Sigmoid colon (tissue), 7 donors: ENCODE data around the gene DYNLRB1. TPM values are rescaled to one million over a fixed set of nuclear protein-coding genes. Genes with fewer than 3 reads are reported as not detected.
A peak's percentile ranks its signal among the peaks of the same experiment; 100 is the strongest.

Experiments
- DNase-seq: peaks from one replicate; pipeline ENCODE4 v3.0.0-alpha.2; 2019
- H3K27ac ChIP-seq, 4 donors: fragments of 200-600 bp; sonication (generic); one replicate each; pipeline ENCODE4 v1.5.1; 2016 to 2019; ENCODE audit warnings: mild to moderate bottlenecking in 1 of 4
- H3K27me3 ChIP-seq, 3 donors: fragments of 200-600 bp; sonication (generic); one replicate each; pipeline ENCODE4 v1.5.1; 2019; ENCODE audit warnings: mild to moderate bottlenecking in 1 of 3
- H3K36me3 ChIP-seq, 4 donors: fragments of 200-600 bp; sonication (generic); one replicate each; pipeline ENCODE4 v1.5.1; 2016 to 2019
- H3K4me1 ChIP-seq, 4 donors: fragments of 200-600 bp; sonication (generic); one replicate each; pipeline ENCODE4 v1.5.1; 2017 to 2019
- H3K4me3 ChIP-seq, 4 donors: fragments of 200-600 bp; sonication (generic); one replicate each; pipeline ENCODE4 v1.5.1; 2017 to 2019; ENCODE audit warnings: mild to moderate bottlenecking in 2 of 4, moderate library complexity in 1 of 4
- H3K9me3 ChIP-seq, 4 donors: fragments of 200-600 bp in 3 of 4; sonication (generic) in 3 of 4; one replicate each; pipeline versions ENCODE4 v1.5.1 to v1.6.1; 2013 to 2019
- EP300 ChIP-seq, 4 donors: sonication (generic); formaldehyde crosslinking; IDR thresholded peaks; one replicate each; pipeline ENCODE4 v1.6.1; 2017; ENCODE audit warnings: antibody characterized with exemption in 4 of 4
- POLR2A ChIP-seq, 2 donors: fragments of 450-650 bp; IDR thresholded peaks; one replicate each; pipeline ENCODE4 v1.6.1; 2016; ENCODE audit warnings: antibody characterized with exemption in 2 of 2, mild to moderate bottlenecking in 2 of 2, moderate library complexity in 2 of 2
- POLR2AphosphoS5 ChIP-seq, 4 donors: sonication (generic); formaldehyde crosslinking; IDR thresholded peaks; one replicate each; pipeline ENCODE4 v1.6.1; 2017; ENCODE audit warnings: antibody characterized with exemption in 4 of 4
- WGBS, 2 donors: extraction: QIAGEN DNeasy Blood & Tissue Kit; methylation state at CpG; one replicate each; pipeline ENCODE4 v1.1.7; 2013; 5-methylcytosine and 5-hydroxymethylcytosine counted together
- intact Hi-C: fragments of 100-400 bp; cut with DNase I; formaldehyde crosslinking; loops from one replicate; pipeline ENCODE4 v1.15.1; 2023
- polyA plus RNA-seq, 3 donors: library from polyadenylated mRNA; stranded (reverse); fragments of 200-250 nt; gene quantifications; one replicate each; pipeline ENCODE4 v1.2.3, GENCODE V29; 2013
- total RNA-seq, 4 donors: library from RNA; depleted of rRNA; stranded (reverse); fragments of >200 nt; gene quantifications; one replicate each; pipeline ENCODE4 v1.1.0, GENCODE V29; 2016
- TF ChIP-seq, protein P1 (sequence below), 4 experiments: fragments of 450-650 bp in 3 of 4; fragments of 200-600 bp in 1 of 4; IDR thresholded peaks; one replicate each; pipeline ENCODE4 v1.5.1; 2016 to 2019; ENCODE audit warnings: antibody characterized with exemption in 4 of 4, mild to moderate bottlenecking in 3 of 4, moderate library complexity in 2 of 4
- donor health status: healthy with polysubstance abuse.
- donor health status: Bipolar disorder and iron deficiency.
- donor health status: healthy.

Gene DYNLRB1
- total and polyA plus RNA-seq, 7 donors = 148 to 259 (median 168) TPM

DNA sequence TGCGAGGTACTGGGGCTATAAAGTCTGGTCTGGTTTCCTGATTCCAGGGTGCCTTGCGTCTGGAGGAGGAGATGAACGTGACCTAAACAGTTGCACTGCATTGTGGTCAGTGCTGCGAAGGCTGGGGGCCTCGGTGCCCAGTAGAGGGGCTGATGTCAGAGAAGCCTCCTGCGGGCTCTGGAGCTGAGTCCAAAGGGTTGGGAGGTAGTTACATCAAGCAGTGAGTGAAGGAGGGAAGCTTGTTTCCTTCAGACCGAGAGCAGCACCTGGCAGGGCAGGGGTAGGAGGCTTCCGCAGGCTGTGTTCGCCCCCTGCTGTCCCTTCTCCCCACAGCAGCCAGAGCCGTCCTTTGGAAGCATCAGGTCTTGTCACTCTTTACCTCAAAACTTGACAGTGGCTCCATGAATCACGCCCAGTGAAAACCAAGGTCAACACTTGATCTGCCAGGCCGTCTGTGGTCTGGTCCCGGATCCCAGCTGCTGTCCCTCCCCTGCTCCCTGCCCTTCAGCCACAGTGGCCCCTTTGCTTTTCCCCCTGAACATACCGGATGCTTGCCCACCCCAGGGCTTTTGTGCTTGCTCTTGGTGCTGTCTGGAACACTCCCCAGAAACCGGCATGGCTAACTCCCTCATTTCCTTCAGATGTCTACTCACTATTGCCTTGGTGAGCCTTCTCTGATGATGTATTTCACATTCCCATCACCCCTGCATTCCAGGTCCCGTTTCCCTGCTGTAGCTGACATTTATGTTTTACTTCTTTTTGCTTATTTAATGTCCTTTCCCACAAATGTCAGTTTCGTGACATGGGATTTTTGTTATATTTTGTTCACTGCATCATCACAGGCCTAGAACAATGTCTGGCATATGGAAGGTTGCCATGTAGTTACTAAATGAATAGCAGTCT lies 7.0 kb downstream of the DYNLRB1 start:
- H3K9me3 ChIP-seq = no peaks in the 10 kb centered on the region
- 27 to 50% methylated on average over 17 of the region's 17 CpGs for WGBS, 2 donors
- H3K27ac ChIP-seq = peak overlapping the region; percentile 75 to 86 (median 82)
- no peak for DNase-seq
- no peak overlapping the region for H3K4me3 ChIP-seq
- no peaks in the 10 kb centered on the region for H3K27me3 ChIP-seq
- H3K4me1 ChIP-seq = peaks cover 0 to 79% (median 57%) of the 10 kb centered on the region in 4 donors
- intact Hi-C loops = loop anchor here (2.0 kb wide), 1 partner anchor 210 kb away; no protein-coding TSS in a partner anchor
- TF ChIP-seq, protein P1, sequence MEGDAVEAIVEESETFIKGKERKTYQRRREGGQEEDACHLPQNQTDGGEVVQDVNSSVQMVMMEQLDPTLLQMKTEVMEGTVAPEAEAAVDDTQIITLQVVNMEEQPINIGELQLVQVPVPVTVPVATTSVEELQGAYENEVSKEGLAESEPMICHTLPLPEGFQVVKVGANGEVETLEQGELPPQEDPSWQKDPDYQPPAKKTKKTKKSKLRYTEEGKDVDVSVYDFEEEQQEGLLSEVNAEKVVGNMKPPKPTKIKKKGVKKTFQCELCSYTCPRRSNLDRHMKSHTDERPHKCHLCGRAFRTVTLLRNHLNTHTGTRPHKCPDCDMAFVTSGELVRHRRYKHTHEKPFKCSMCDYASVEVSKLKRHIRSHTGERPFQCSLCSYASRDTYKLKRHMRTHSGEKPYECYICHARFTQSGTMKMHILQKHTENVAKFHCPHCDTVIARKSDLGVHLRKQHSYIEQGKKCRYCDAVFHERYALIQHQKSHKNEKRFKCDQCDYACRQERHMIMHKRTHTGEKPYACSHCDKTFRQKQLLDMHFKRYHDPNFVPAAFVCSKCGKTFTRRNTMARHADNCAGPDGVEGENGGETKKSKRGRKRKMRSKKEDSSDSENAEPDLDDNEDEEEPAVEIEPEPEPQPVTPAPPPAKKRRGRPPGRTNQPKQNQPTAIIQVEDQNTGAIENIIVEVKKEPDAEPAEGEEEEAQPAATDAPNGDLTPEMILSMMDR (IDR thresholded peaks at IDR 0.05) = peak in 3 of 4 experiments; percentile 41 to 43 (median 41)
- TF ChIP-seq POLR2A (IDR thresholded peaks at IDR 0.05) = no peak
- peaks cover 9 to 28% (median 11%) of the 10 kb centered on the region in 4 donors for H3K36me3 ChIP-seq

DNA sequence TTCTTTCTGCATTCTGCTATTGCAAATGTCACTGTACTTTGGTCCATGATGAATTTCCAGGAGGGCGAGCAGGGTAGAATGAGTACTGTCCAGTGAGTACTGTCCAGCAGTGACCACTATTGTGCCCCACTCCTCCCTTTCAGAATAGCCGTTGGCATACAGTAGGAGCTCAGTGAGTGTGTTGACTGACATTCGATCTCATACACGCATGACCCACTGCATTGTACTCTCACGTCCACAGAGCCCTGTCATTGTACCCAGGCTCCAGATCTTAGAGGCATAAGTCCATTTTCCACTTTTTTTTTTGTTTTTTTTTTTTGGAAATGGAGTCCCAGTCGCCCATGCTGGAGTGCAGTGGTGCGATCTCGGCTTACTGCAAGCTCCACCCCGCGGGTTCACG lies 8.2 kb downstream of the DYNLRB1 start:
- TF ChIP-seq, protein P1 (IDR thresholded peaks at IDR 0.05) = no peak
- no peak for TF ChIP-seq POLR2AphosphoS5 (IDR thresholded peaks at IDR 0.05)
- no peak for TF ChIP-seq POLR2A (IDR thresholded peaks at IDR 0.05)
- TF ChIP-seq EP300 (IDR thresholded peaks at IDR 0.05) = no peak
- no peak overlapping the region for H3K4me3 ChIP-seq
- no peaks in the 10 kb centered on the region for H3K9me3 ChIP-seq
- peak overlapping the region; percentile 75 to 86 (median 82) for H3K27ac ChIP-seq
- H3K4me1 ChIP-seq = peaks cover 0 to 81% (median 62%) of the 10 kb centered on the region in 4 donors
- intact Hi-C loops = no loop called here
- WGBS, 2 donors = 92% methylated on average over 11 of the region's 11 CpGs
- H3K36me3 ChIP-seq = peaks cover 9 to 38% (median 19%) of the 10 kb centered on the region in 4 donors
- H3K27me3 ChIP-seq = no peaks in the 10 kb centered on the region
- no peak for DNase-seq

DNA sequence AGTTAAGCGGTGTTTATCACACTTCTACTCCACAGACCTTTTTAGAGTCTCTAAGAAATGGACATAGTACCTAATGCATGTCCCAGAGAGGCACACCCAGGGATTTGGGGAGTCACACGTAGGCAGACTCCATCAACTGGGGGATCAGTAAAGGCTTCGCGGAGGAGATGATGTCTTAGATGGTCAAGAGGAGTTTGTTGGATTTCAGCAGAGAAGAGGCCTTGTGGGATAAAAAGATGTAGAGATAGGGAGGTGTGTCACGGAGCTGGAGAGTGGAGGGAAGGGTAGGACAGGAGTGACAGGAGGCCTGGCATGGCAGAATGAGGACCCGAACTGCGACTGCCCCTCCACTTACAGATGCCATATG lies 9.1 kb downstream of the DYNLRB1 start:
- H3K9me3 ChIP-seq = no peaks in the 10 kb centered on the region
- H3K4me3 ChIP-seq = no peak overlapping the region
- intact Hi-C loops = no loop called here
- no peak for TF ChIP-seq POLR2A (IDR thresholded peaks at IDR 0.05)
- TF ChIP-seq, protein P1 (IDR thresholded peaks at IDR 0.05) = no peak
- TF ChIP-seq POLR2AphosphoS5 (IDR thresholded peaks at IDR 0.05) = no peak
- no peak for TF ChIP-seq EP300 (IDR thresholded peaks at IDR 0.05)
- H3K4me1 ChIP-seq = peaks cover 0 to 80% (median 67%) of the 10 kb centered on the region in 4 donors
- H3K27ac ChIP-seq = peak overlapping the region; percentile 75 to 86 (median 82)
- DNase-seq = no peak
- no peaks in the 10 kb centered on the region for H3K27me3 ChIP-seq
- 75 to 89% methylated on average over 7 of the region's 7 CpGs for WGBS, 2 donors
- H3K36me3 ChIP-seq = peaks cover 9 to 38% (median 24%) of the 10 kb centered on the region in 4 donors

DNA sequence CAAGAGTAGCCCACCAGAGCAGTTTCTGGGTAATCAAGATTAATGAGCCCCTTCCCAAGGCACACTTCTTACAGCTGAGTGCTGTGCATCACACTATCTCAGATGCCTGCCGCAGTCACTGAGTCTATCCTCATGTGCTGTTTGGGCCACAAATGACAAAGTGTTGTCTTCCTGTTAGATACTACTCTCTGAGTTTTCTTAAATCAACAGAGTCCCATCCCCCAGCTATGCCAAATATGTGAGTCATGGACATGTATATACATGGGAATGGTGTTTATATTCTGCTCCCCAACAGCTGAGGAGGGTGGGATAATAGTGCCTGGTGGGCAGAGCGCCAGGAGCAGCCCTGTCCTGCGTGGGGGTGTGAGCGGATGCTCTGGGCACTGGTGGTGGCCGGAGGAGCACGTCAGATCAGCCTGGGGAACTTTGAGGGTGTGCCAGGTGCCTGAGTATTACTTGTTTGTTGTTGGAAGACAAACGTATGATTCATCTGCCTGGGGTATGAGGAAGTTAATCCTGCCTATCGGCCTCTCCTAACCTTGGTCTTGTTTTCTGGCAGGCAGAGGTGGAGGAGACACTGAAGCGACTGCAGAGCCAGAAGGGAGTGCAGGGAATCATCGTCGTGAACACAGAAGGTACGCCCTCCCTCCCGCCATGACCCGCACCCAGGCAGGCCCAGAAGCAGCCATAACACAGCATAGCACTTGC lies 9.6 kb downstream of the DYNLRB1 start:
- H3K4me1 ChIP-seq = peaks cover 0 to 76% (median 67%) of the 10 kb centered on the region in 4 donors

More for the DNA sequence above, 9.6 kb downstream of the DYNLRB1 start:
- peaks cover 9 to 39% (median 26%) of the 10 kb centered on the region in 4 donors for H3K36me3 ChIP-seq
- H3K4me3 ChIP-seq = no peak overlapping the region
- peak overlapping the region; percentile 75 to 86 (median 82) for H3K27ac ChIP-seq
- DNase-seq = peak; percentile 95
- intact Hi-C loops = loop anchor here (2.0 kb wide), 1 partner anchor 33 kb away; the partner anchor contains the start of gene MAP1LC3A
- TF ChIP-seq POLR2AphosphoS5 (IDR thresholded peaks at IDR 0.05) = peak; percentile 31 to 63 (median 58)
- no peak for TF ChIP-seq POLR2A (IDR thresholded peaks at IDR 0.05)
- 16 to 44% methylated on average over 14 of the region's 14 CpGs for WGBS, 2 donors
- H3K27me3 ChIP-seq = no peaks in the 10 kb centered on the region
- H3K9me3 ChIP-seq = no peaks in the 10 kb centered on the region
